Activated CD8-positive, alpha-beta memory T cell treated with anti-CD3 and anti-CD28 coated beads, Interleukin-2, amount 50 U/mL, for 24 hours (primary cell): ENCODE data around the gene IDI2.

Experiments
- DNase-seq: peaks from one replicate; pipeline ENCODE4 v3.0.0-alpha.2; 2020; ENCODE audit errors: extremely low read depth

IDI2 gene

DNA sequence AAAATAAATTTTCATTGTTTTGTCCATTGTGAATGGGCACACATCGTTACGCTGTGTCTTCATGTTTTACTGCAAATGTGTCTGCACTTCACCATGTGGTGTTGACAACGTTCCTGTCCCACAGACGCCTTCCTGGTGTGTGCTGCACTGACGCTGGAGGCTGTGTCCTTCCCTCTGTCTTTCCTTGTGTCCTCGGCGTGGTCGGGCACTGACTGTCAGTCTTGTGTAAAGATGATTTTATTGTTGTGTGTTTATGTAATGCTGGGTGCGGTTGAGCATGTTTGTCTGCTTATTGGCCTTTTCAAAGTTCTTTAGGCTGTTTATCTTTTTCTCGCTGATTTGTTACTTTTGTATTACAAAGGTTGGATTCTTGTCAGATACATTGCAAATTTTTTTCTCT is 18.1 kb downstream of the IDI2 start:
- DNase-seq: no peak

DNA sequence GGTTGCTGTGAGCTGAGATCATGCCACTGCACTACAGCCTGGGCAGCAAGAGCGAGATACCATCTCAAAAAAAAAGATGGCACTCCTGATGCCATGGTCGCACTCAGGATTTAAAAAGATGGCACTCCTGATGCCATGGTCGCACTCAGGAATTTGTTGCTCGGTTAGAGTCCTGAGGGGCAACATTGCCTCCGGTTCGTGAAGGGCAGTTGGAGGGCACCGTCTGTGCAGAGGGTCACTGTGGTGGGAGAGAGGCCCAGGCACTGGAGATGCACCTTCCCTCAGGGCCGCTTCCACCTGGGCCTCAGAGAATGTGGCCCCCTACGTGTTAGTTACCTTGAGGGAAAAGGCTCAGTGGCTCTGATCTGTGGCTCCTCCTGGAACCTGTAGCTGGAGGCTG is 19.1 kb downstream of the IDI2 start:
- no peak for DNase-seq

DNA sequence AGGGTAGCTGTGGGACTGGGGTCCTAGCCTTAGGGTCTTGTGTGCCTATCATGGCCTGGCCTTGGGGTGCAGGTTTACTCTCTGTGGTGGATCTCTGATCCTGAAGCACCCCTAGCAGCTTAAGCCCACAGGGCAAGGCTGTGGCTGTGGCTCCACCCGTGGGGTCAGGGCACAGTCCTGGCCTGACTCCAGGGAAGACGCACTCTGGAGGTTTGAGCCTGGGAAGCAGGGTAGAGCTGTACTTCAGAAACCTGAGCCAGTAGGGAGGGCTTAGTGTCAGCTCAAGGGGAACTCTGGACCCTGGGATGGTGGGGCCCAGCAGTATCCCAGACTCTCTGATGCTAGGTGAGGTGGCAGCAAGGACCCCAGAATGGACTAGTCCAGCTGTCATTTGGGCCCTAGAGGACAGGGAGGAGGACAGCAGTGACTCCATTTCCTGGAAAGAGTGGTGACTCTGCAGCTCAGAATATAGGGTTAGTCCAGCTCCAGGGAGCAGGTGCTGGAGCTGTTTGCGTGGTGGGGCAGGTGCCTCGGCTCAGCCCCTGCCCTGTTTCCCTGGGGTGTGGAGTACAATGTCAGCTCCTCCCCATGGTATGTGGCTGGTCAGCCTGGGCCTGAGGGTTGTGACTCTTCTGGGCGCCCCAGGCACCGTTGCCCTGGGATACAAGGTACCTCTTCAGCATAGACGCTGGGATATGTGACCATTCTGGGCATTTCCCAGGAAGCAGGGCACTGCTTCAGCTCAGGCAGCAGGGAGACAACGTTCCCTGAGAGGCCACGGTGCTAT is 21.6 kb downstream of the IDI2 start:
- DNase-seq: no peak

DNA sequence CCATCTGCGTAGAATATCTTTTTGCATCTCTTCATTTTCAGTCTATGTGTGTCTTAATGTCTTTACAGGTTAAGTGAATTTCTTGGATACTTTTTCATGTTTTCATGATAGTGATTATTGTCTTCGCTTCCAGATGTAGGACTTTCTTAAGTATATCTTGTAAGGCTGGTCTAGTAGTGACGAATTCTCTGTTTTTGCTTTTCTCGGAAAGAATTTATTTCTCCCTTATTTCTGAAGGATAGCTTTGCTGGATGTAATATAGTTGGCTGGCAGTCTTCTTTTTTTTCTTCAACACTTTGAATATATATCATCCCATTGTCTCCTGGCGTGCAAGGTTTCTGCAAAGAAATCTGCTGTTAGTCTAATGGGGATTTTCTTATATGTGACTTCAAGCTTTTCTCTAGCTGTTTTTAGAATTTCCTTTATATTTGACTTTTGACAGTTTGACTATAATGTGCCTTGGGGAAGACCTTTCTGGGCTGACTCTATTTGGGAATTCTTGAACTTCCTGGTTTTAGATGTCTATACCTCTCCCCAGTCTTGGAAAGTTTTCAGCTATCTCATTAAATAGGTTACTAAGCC is 23.1 kb downstream of the IDI2 start:
- DNase-seq: no peak

DNA sequence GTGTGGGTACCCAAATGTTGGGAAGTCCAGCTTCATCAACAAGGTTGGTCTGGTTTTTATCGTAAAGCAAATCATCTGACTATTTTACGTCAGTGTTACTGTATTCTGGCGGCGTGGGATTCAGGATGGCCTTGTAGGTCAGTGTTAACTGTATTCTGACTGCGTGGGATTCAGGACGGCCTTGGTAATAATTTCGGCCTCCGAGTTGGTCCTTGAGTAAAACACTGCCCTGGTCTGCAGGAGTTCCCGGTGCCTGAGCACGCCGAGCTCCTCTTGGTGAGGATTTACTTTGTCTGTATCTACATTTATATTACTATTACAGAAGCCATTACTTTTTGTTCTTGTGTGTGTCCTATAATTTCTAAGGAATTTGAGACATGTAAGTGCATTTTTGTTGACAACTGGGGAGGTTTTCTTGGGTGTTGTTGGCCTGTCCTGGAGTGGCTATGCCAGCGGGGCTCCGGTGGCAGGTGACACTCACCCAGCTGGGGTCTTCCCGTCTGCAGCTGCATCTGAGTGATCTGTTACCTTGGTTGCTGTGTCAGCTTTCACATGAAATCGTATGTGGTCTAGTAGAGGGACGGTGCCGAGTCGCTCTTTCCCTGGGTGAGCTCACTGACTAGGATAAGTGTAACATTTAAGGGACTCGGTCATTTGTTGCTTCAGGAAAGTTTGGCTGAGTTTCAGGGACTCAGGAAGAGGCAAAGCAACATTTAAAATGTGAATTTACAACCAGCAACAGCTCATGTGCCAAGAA is 28.2 kb downstream of the IDI2 start:
- DNase-seq: no peak

DNA sequence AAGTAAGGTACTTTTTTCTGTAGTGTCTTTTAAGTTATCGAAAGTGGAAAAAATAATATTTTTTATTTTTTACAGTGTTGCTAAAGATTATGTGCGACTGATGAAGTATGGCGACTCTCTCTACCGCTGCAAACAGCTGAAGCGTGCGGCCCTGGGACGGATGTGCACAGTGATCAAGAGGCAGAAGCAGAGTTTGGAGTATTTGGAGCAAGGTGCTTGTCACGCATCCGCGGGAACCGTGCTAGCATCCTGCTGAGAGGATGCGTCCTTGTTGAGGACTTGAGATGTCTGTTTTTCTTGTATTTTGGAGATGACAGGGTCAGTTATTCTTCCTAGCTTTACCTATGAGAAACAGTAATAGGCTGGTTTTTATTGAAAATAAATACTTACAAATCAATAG is 29.6 kb downstream of the IDI2 start:
- DNase-seq: no peak

DNA sequence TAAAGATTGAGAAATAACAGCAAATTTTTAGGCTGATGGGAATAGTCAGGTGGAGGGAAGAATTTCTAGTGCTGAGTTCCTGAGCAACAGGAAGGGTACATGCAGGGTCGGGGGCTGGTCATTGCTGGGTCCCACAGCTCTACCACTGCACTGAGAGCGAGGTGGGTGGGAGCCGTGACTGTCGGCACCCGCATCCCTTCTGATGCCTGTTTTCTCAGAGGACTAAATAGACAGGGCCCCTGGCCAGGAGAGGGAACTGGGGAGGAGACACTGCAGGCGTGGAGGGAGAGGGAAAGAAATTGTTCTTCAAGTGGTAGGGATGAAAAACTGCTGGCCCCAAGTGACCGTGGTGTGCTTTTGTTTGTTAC is 30.1 kb downstream of the IDI2 start:
- DNase-seq: no peak

DNA sequence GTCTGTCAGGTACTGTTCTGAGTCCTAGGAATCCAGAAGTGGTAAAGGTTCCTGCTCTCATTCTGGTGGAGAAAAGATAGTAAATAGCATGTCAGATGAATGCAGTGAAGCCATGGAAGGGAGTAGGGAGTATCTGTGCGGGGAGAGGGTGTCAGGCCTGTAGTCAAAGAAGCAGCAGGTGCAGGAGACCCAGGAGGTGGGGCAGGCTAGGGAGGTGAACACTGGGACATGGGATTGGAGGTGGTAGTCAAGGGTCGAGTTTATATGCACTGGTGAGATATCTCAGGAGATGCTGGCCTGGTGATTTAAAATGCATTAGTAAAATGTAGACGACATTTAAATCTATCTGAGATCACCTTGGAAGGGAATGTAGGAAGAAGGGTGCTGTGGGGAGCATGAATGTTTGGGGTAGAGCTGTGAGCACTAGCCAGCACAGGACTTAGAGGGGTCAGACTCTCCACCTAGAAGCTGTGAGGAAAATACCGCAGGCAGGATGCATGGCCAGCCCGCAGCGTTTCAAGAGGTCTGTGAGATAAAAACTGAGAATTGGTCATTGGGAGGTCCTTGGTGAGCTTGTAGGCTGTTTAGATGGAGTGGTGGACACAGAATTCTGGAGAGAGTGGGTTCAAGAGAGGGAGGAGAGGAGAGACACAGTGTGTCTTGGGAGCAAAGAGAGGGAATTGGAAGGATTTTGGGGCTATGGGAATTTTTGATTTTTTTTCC is 30.7 kb downstream of the IDI2 start:
- no peak for DNase-seq

DNA sequence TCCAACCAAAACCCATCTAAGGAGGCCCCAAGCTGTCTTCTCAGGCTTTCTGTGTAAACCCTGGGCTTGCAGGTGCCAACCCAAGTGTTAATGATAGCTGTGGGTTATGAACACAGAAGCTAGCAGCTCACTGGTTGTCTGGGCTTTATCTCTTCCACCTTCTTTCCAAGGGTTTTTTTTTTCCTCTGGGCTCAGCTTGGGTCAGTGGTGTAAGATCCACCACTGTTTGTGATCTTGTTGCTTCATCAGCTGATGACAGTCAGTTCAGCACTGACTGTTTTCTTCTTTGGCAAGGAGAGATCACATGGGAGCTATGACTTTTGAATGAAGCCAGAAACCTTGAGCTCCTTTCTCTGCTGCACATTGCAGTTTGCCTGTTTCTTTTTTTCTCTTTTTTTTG is 32.8 kb downstream of the IDI2 start:
- no peak for DNase-seq

DNA sequence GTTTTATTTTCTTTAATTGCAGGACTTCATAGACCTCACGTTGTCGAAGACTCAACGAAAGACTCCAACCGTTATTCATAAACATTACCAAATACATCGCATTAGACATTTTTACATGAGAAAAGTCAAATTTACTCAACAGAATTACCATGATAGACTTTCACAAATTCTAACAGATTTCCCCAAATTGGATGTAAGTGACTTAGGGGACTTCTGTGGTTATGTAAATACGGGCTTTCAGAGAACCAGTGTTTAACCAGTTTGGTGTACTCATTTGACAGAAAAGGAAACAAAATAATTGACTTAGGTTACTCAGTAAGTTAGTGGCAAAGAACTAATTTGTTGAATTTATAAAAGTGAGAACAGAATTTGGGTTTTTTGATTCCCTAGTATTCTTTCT is 33.2 kb downstream of the IDI2 start:
- DNase-seq: no peak

DNA sequence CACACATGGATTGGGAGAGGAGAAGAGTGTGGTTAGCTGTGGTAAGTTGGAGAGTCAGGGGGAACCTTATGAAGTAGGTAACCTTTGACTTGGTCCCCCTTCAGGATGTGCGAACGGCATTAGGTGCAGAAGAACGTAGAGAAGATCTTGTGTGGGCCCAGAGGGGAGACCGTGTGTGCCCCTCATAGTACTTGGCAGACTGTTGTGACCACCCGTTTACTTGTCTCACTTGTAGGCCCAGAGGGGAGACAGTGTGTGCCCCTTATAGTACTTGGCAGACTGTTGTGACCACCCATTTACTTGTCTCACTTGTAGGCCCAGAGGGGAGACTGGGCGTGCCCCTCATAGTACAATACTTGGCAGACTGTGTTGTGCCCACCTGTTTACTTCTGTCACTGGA is 34.9 kb downstream of the IDI2 start:
- DNase-seq: no peak

DNA sequence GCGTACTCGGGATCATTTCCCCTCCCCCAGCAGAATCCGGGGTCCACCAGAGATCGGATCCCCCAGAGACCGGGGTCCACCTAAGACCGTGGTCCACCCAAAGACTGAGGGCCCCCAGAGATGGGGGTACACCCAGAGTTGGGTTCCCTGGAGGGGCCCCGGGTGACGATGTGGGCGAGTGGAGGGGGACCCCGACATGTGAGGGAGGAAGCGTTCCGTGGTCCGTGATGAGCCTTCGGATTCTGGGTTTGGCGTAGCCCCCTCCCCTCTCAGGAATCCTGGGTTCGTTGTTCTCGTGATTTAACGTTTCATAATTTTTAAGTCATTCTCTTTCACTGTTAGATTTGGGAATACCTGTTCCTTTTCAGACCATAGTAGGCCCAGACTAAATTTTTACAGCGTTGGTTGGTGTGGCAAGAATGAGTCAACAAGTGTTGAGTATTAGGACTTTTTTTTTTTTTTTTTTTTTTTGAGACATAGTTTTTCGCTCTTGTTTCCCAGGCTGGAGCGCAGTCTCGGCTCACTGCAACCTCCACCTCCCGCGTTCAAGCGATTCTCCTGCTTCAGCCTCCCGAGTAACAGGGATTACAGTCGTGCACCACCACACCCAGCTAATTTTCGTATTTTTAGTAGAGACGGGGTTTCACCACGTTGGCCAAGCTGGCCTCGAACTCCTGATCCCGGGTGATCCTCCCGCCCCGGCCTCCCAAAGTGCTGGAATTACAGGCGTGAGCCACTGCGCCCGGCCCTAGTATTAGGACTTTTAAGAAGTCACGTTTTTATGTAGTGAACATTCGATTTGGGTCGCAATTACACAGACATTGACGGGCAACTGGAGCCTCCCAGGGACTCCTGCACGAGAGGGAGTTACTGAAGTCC is 36.8 kb downstream of the IDI2 start:
- DNase-seq: no peak

DNA sequence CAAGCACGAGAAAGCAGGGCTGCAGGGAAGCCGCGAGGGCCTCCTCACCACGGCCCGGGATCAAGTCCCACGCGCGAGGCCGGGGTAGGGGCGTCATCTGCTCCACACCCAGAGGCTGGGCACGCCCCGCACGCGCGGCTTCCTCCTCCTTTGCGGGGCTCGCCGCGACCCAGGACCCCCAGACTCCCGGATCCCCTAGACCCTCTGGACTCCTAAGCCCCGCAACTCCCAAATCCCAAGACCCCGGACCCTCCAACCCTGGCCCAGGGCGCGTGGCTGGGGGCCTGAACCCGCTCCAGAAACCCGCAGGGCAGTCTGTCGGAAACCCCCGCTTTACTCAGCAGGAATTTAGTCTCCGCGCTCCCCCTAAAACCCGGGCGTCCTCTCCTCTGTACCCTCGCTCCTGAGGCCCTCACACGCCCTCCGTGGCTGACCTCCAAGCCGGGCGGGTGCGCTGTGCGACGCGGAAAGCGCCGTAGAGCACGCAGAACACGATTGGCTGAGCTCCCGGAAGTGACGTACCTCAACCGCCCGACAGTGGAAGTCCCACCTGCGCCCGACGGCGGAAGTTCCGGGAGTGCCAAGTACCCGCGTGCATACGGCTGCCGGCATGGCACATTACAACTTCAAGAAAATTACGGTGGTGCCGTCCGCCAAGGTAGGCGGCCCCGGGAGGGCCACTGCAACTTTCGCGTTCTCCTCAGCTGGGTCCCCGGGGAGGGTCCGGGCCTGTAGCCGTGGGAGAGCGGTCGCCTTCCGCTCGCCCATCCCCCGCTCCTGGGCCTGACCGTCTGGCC is 37.6 kb downstream of the IDI2 start, which contains the start of gene GTPBP4:
Gene GTPBP4 (plus strand): TSS at position 565 of the 797 bp plus-strand sequence. CDS start 46 bp downstream, at position 611.
- DNase-seq: peak; percentile 89

DNA sequence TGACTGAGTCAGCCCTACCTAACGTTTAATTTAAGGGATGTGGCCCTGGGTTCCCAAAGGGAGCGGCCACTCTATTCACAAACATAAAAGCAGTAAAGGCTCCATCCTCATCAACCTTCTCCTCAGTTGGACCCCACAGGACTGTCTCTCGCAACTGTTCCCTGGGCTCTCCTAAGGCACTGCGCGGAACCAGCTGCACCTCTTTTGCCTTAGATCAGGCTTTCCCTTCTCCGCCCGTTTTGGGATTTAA is 38.1 kb downstream of the IDI2 start:
- DNase-seq: no peak

DNA sequence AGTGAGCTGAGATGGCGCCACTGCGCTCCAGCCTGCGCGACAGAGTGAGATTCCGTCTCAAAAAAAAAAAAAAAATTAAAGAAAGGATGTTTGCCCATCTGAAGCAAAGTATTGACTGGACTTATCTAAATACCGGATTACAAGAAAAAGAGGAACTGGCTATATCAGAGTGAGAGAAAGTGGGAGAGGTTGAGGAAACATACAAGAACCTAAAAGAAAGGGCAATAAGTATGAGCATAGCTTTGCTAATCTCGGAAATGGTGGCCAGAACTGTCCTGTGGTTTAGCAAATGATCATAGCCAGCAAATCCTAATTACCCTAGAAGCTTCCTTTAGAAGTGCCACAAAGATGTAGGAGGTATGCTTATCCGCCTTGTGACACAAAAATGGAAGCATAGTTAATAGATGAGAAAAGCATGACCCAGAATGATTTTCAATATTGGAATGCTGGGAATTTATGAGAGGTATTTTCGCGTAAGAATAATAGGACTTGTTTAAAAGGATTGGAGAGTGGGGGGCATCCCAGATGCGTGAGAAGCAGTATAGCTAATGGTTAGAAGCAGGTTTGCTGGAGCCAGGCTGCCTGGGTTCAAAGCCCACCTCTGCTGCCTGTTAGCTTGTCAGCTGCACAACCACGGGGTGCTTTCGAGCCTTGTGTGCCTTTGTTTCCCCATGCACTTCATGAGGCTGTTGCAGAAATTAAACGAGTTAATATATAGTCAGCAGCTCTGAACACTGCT is 38.6 kb downstream of the IDI2 start:
- no peak for DNase-seq

DNA sequence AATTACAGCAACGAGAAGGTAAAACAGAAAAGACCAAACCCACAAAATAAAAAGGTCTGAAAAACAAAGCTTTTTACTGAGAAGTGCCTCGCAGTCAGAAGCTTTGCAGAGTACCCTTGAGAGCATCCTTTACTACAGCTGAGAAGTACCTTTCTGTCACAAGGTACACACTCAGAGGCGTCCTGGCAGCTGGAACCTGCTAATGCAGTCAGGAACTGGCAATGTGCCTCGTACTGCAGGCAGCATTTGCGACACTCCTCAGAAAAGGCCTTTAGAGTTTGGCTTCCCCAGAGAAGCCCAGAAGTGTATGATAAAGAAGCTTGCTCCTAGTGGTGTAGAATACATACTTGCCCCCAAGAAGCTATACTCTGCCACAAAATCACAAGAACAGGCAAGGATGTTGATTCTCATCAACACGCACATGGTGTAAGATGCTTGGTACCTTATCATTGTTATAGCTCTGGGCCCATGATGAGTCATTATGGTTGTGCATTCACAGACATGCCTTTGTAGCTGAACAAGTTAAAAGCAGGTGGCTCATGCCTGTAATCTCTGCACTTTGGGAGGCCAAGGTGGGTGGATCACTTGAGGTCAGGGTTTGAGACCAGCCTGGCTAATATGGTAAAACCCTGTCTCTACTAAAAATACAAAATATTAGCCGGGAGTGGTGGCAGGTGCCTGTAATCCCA is 39.4 kb downstream of the IDI2 start:
- no peak for DNase-seq

DNA sequence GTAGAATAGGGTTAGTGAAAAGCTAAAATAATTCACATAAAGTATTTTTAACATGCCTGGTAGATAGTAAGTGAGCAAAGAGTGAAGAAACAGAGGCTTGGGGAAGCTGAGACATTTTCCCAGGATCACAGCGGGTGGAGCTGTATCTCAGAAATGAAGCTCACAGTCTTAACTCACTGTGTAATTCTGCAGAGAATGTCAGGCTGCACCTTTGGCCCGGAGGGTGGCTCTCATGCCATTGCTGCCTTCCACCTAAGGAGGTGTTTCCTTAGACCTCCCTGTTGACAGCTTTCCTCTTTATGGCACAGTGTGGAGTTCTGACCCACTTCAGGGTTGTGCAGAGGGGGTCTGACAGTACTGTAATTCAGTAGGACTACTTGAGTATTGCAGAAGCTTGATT is 40.3 kb downstream of the IDI2 start:
- no peak for DNase-seq

DNA sequence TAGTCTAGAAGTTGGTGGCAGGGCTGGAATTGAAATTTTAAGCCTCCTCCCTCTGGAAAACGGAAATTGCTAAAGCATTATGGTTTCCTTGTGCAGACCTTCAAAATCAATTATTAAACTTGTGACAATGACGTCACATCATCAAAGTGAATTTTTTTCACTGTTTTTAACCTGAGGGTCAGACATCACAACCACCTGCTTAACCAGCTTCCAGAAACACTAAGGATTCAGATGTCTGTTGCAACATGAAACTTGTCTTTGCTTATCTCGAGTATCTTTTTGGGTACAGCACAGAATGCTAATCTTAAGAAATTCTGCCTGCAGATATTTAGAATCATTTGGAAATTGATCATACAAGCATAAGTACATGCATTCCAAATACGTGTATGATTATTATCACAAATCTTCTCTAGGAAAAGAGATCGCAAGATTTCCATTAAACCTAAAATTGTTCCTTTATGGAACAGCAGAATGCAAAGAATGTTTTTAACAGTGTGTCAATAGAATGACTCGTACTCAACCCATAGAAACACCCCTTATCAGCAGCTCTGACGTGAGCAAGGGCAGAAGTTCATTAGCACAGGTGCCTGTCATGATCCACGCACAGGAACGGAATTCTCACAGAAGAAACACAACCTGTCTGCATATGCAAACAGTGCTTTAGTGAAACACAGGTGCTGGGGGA is 41.5 kb downstream of the IDI2 start:
- no peak for DNase-seq

DNA sequence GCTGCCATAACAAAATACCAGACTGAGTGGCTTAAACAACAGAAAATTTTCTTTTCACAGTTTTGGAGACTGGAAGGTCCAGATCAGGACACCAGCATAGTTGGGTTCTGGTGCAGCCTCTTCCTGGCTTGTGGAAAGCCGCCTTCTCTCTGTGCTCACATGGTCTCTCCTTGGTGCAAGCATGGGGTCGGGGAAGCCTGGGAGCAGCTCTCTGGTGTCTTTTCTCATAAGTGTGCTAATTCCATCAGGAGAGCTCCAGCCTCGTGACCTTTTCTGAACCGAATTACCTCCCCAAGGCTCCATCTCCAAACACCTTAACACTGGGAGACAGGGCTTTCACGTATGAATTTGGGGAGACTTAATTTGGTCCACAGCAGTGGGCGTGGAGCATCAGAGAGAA is 42.3 kb downstream of the IDI2 start:
- DNase-seq: no peak
